ENCODE results near the gene HIGD2A. TPM values are rescaled to one million over a fixed set of nuclear protein-coding genes. Genes with fewer than 3 reads are reported as not detected.

Gene HIGD2A
- total and polyA plus RNA-seq, 10 of the 15 experiments (the other 5 are each of a cell fraction or from before 2014, with no cell fraction given), result 152 to 348 (median 194) TPM

DNA sequence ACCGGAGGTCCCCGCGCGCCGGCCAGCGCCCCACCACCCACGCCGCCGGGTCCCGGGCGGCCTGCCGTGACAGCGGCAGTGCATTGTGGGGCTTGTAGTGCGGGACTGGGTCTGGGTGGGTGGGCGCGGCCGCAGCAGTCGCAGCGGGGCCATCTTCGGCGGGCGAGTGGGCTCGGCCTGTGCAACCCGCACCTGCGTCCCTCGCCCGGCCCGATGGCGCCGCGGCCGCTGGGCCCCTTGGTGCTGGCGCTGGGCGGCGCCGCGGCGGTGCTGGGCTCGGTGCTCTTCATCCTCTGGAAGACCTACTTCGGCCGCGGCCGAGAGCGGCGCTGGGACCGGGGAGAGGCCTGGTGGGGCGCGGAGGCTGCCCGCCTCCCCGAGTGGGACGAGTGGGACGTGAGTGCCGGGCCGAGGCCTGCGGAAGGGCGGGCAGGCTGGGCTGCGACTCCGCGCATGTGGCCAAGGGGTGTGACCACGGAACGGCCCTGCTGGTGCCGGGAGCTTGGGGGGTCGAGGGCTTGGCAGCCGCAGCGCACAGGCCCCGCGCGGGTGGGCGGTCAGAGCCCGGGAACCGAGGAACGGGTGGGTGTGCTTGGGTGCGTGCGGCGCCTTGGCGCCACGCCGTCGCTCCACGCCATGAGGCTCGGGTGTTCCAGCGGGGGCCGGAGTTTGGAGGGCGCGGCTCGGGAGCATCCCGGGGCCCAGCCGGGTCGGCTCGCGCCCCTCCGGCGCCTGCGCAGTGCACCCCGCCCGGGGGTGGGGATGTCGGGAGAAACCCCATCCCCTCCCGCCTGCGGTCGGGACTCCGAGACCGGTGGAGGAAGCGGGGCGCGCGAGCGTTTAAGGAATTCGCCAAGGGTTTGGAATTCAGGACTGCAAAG is 23.0 kb upstream of the HIGD2A start, which contains the start of gene ARL10 (continued):
- TF ChIP-seq ZNF592 (IDR thresholded peaks at IDR 0.05) (no peak), MYB (IDR thresholded peaks at IDR 0.05; ENCODE audit: borderline replicate concordance, low read depth, low read length) (no peak), NR2C2 (IDR thresholded peaks at IDR 0.05; ENCODE audit: borderline replicate concordance, control insufficient read depth, insufficient read length, low read depth) (no peak), MEF2A (IDR thresholded peaks at IDR 0.05; ENCODE audit: insufficient read depth, low read depth, low read length) (no peak), CHD4 (IDR thresholded peaks at IDR 0.05) (no peak), BRCA1 (IDR thresholded peaks at IDR 0.05; ENCODE audit: low read depth, low read length) (no peak), LARP7 (IDR thresholded peaks at IDR 0.05) (peak; percentile 83), NBN (IDR thresholded peaks at IDR 0.05) (no peak), NFYB (IDR thresholded peaks at IDR 0.05; ENCODE audit: insufficient read depth, low read depth, low read length) (no peak), SRF (IDR thresholded peaks at IDR 0.05; ENCODE audit: low read depth in 2 of 2, low read length in 2 of 2) (0 out of 4 replicates have a peak, but pooled peaks of 1 of the 2 experiments have one; percentile 28), YY1 (IDR thresholded peaks at IDR 0.05; ENCODE audit: low read depth, low read length) (peak; percentile 82), IRF3 (IDR thresholded peaks at IDR 0.05) (no peak), PAX5 (IDR thresholded peaks at IDR 0.05; ENCODE audit: borderline replicate concordance, low read depth, low read length) (peak; percentile 53; the same call in 1 of the 2 replicates), ZSCAN29 (IDR thresholded peaks at IDR 0.05) (no peak), BMI1 (IDR thresholded peaks at IDR 0.05; ENCODE audit: borderline replicate concordance) (no peak), IRF5 (IDR thresholded peaks at IDR 0.05; ENCODE audit: borderline replicate concordance) (no peak), SMC3 (IDR thresholded peaks at IDR 0.05; ENCODE audit: borderline replicate concordance, low read length) (no peak)
- TF ChIP-seq, protein P1, sequence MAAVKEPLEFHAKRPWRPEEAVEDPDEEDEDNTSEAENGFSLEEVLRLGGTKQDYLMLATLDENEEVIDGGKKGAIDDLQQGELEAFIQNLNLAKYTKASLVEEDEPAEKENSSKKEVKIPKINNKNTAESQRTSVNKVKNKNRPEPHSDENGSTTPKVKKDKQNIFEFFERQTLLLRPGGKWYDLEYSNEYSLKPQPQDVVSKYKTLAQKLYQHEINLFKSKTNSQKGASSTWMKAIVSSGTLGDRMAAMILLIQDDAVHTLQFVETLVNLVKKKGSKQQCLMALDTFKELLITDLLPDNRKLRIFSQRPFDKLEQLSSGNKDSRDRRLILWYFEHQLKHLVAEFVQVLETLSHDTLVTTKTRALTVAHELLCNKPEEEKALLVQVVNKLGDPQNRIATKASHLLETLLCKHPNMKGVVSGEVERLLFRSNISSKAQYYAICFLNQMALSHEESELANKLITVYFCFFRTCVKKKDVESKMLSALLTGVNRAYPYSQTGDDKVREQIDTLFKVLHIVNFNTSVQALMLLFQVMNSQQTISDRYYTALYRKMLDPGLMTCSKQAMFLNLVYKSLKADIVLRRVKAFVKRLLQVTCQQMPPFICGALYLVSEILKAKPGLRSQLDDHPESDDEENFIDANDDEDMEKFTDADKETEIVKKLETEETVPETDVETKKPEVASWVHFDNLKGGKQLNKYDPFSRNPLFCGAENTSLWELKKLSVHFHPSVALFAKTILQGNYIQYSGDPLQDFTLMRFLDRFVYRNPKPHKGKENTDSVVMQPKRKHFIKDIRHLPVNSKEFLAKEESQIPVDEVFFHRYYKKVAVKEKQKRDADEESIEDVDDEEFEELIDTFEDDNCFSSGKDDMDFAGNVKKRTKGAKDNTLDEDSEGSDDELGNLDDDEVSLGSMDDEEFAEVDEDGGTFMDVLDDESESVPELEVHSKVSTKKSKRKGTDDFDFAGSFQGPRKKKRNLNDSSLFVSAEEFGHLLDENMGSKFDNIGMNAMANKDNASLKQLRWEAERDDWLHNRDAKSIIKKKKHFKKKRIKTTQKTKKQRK (IDR thresholded peaks at IDR 0.05; ENCODE audit: low read depth, low read length), result no peak
